GM12891 (cell line): ENCODE measurements around the gene BACH2.

Experiments used
- POLR2A ChIP-seq: IDR thresholded peaks from 2 replicates; pipeline ENCODE4 v1.6.1; 2011; ENCODE audit warnings: low read depth, low read length, control low read depth
- POLR2AphosphoS5 ChIP-seq: IDR thresholded peaks from 2 replicates; pipeline ENCODE4 v1.6.1; 2011; ENCODE audit warnings: low read depth, low read length, control low read depth
- SPI1 ChIP-seq: IDR thresholded peaks from 2 replicates; pipeline ENCODE4 v1.6.1; 2011; ENCODE audit warnings: low read depth, low read length, control low read depth
- TAF1 ChIP-seq: IDR thresholded peaks from 2 replicates; pipeline ENCODE4 v1.6.1; 2011; ENCODE audit warnings: low read depth, low read length, control low read depth

GRCh38 chr6:89984926-89985750, 311.5 kb downstream of the BACH2 start:
- no peak for TF ChIP-seq TAF1
- no peak for TF ChIP-seq POLR2A
- TF ChIP-seq POLR2AphosphoS5, result no peak
- no peak for TF ChIP-seq SPI1
